HL-60/S4 treated with retinoic acid at 250 ng/mL for 4 days and 3 days (cell line): Measurements from ENCODE around the gene TMEM62.
"Not testable (repeated sequence)": the region's sequence is repeated elsewhere in the genome, so short reads cannot be mapped to it uniquely, and the experiment has no call there.

ENCODE experiments used
- in situ Hi-C: fragments of 300-500 bp; cut with MboI; formaldehyde crosslinking; loops from 2 replicates; pipeline ENCODE4 v1.7.0; 2022; ENCODE audit warnings: low sequenced_read_pairs

Gene TMEM62

GRCh38 chr15:43169888-43170287 is 36.5 kb downstream of the TMEM62 start:
- in situ Hi-C loops: no loop called here

GRCh38 chr15:43175656-43176309 is 42.4 kb downstream of the TMEM62 start:
- in situ Hi-C loops: not testable (repeated sequence)

GRCh38 chr15:43177147-43177546 is 43.8 kb downstream of the TMEM62 start:
- in situ Hi-C loops: not testable (repeated sequence)

- in situ Hi-C loops: no loop called here
Measured at GRCh38 chr15:43183270-43183669, 49.9 kb downstream of the TMEM62 start.

GRCh38 chr15:43184407-43185124 is 51.2 kb downstream of the TMEM62 start:
- in situ Hi-C loops: no loop called here

GRCh38 chr15:43185157-43186002 is 52.0 kb downstream of the TMEM62 start, which contains the start of gene CCNDBP1:
Gene CCNDBP1, plus strand, starts transcription at chr15:43185403. Its CDS starts 96 bp downstream, at chr15:43185499.
- in situ Hi-C loops: no loop called here

GRCh38 chr15:43186003-43186353 is 52.6 kb downstream of the TMEM62 start:
- in situ Hi-C loops: no loop called here

GRCh38 chr15:43187544-43188155 is 54.3 kb downstream of the TMEM62 start:
- in situ Hi-C loops: no loop called here

- in situ Hi-C loops: no loop called here
Measured at GRCh38 chr15:43189296-43189695, 55.9 kb downstream of the TMEM62 start.

- in situ Hi-C loops: no loop called here
Measured at GRCh38 chr15:43190178-43190577, 56.8 kb downstream of the TMEM62 start.

GRCh38 chr15:43193710-43194109 is 60.3 kb downstream of the TMEM62 start:
- in situ Hi-C loops: no loop called here

GRCh38 chr15:43194795-43195194 is 61.4 kb downstream of the TMEM62 start:
- in situ Hi-C loops: no loop called here

- in situ Hi-C loops: no loop called here
Measured at GRCh38 chr15:43196760-43197548, 63.6 kb downstream of the TMEM62 start.

- in situ Hi-C loops: not testable (repeated sequence)
Measured at GRCh38 chr15:43197773-43198172, 64.4 kb downstream of the TMEM62 start.

- in situ Hi-C loops: not testable (repeated sequence)
Measured at GRCh38 chr15:43198556-43198955, 65.2 kb downstream of the TMEM62 start.

GRCh38 chr15:43198992-43199391 is 65.6 kb downstream of the TMEM62 start:
- in situ Hi-C loops: no loop called here

GRCh38 chr15:43199945-43200488 is 66.6 kb downstream of the TMEM62 start:
- in situ Hi-C loops: no loop called here

GRCh38 chr15:43204016-43204901 is 70.9 kb downstream of the TMEM62 start:
- in situ Hi-C loops: no loop called here

GRCh38 chr15:43206054-43206453 is 72.7 kb downstream of the TMEM62 start:
- in situ Hi-C loops: no loop called here
